Mononuclear cell (primary cell): ENCODE measurements around the gene STAB1. TPM values are rescaled to one million over a fixed set of nuclear protein-coding genes. Genes with fewer than 3 reads are reported as not detected.

ENCODE experiments used
- H3K27me3 ChIP-seq: 2 replicates; pipeline ENCODE4 v1.6.0; 2011; ENCODE audit warnings: low read length, control low read depth; ENCODE audit not compliant: insufficient read depth
- H3K4me1 ChIP-seq: 2 replicates; pipeline ENCODE4 v1.5.1; 2011; ENCODE audit warnings: mild to moderate bottlenecking, low read length, control low read depth; ENCODE audit not compliant: insufficient read depth
- H3K4me3 ChIP-seq: 2 replicates; pipeline ENCODE4 v1.5.1; 2011; ENCODE audit warnings: mild to moderate bottlenecking, low read length, moderate library complexity
- H3K9me3 ChIP-seq: 2 replicates; pipeline ENCODE4 v1.5.1; 2011; ENCODE audit warnings: low read depth, mild to moderate bottlenecking, control low read depth, low read length
- total RNA-seq: library from RNA; depleted of rRNA; stranded (reverse); fragments of >200 nt; gene quantifications from one replicate; pipeline ENCODE4 v1.2.3, GENCODE V29; 2012

The STAB1 gene
- total RNA-seq, 1 donor = 42.6 TPM

DNA sequence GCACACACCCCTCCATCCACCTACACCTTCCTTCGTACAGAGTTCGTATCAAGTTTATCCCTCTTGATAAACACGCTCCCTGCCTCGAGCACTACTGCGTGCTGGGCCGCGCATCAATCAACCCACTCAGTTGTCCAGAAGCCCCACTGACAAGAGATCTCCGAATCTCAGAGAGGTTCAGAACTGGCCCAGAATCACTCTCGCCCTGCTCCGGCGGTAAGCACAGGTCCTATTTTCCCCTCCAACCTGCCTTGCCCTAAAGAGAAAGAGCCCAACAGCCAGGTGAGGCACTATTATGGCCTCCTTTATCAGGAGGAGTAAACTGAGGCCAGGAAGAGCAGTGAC, 40.2 kb upstream of the STAB1 start:
- H3K9me3 ChIP-seq = no peaks in the 10 kb centered on the region
- peaks cover 38% of the 10 kb centered on the region for H3K4me1 ChIP-seq
- H3K27me3 ChIP-seq = no peaks in the 10 kb centered on the region
- peak overlapping the region; percentile 76 for H3K4me3 ChIP-seq

GRCh38 chr3:52455283-52456168, 39.6 kb upstream of the STAB1 start, which contains the start of gene NISCH:
TSS of gene NISCH (plus strand) at chr3:52455604. CDS start at chr3:52455642, 38 bp downstream.
- Histone ChIP-seq H3K4me3 (peak within 1 kb of the TSS; percentile 76), H3K27me3 (no peaks in the 10 kb centered on the region), H3K9me3 (no peaks in the 10 kb centered on the region), H3K4me1 (peaks cover 38% of the 10 kb centered on the region)

DNA sequence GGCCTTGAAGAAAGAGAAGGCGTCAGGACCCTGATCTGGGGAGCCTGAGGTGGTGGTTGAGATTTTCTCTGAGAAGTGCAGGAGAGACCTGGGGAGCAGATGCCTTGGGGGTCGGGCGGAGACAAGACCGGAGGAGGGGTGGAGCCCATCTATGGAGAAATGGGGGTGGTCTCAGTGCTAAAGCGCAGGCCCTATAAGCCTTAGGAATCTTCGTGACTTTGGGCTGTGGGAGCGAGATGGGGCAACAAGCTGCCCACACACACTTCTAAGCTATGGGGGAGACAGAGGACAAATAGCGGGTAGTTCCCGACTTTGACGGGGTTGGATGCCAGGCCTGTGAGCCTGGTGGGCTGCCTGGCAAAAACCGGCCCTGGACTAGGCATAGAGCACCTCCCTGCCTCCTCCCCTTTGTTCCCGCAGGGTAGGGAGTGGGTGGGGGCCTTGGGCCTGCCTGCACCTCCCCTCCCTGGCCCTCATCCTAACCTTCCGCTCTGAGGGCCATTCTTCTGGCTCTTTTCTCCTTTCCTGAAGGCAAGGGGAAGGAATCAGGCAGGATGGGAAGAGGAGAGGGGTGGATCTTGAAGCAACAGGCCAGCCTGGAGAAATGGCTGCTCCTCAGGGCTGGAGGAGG, 38.9 kb upstream of the STAB1 start:
- H3K4me1 ChIP-seq = peaks cover 38% of the 10 kb centered on the region
- H3K9me3 ChIP-seq = no peaks in the 10 kb centered on the region
- no peaks in the 10 kb centered on the region for H3K27me3 ChIP-seq
- peak overlapping the region; percentile 76 for H3K4me3 ChIP-seq

DNA sequence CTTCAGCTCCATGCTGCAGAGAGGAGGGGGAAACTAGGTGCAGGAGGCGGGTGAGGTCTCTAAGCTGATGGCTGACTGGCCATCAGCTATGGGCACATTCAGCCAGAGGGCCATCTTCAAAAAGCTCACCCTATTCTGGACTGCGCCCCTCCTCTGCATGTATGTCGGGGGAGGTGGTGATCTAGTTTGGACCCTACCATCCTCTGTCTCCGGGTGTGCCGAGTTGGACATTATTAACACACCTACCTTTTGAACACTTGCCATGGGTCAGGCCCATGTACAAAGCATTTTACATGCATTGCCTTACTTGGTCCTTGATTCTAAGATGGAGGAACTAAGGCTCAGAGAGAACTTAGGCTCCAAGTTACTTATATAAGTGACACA, 38.3 kb upstream of the STAB1 start:
- peaks cover 38% of the 10 kb centered on the region for H3K4me1 ChIP-seq
- H3K4me3 ChIP-seq = no peak overlapping the region
- H3K9me3 ChIP-seq = no peaks in the 10 kb centered on the region
- H3K27me3 ChIP-seq = no peaks in the 10 kb centered on the region

GRCh38 chr3:52458031-52458760, 36.9 kb upstream of the STAB1 start:
- Histone ChIP-seq H3K9me3 (no peaks in the 10 kb centered on the region), H3K27me3 (no peaks in the 10 kb centered on the region), H3K4me3 (no peak overlapping the region), H3K4me1 (peaks cover 44% of the 10 kb centered on the region)

DNA sequence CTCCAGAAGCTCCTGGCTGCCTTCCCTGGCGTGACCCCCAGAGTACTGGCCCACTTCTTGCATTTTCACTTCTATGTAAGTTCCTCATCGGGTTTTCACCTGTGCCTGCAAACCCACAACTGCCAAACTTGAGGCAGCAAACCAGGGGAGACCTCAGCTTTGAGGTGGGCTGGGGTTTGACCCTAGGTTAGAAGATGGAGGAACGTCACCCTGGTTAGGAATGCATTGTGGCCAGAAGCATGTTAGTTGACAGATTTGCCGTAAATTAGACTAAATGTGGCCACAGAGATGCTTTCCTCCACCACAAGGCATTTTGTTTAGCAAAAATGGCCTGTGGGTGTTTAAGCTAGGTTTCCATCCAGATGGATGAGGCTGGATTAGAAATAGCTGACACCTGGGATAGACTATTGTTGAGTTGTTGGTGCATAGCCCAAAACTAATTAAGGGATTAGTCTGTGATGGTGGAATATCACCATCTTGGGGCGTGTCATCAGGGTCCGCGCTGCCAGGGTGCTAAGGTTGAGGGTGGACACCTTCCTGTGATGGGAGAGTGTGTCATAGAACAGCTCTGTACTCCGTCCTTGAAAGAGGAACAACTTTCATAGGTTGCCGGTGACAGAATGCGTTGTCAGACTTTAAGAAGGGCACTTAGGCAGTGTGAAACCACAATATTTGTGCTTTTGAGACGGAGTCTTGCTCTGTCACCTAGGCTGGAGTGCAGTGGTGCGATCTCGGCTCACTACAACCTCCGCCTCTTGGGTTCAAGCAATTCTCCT, 36.2 kb upstream of the STAB1 start:
- Histone ChIP-seq H3K4me1 (peaks cover 52% of the 10 kb centered on the region), H3K4me3 (no peak overlapping the region), H3K27me3 (no peaks in the 10 kb centered on the region), H3K9me3 (no peaks in the 10 kb centered on the region)

GRCh38 chr3:52461874-52462273, 33.3 kb upstream of the STAB1 start:
- Histone ChIP-seq H3K27me3 (no peaks in the 10 kb centered on the region), H3K4me3 (no peak overlapping the region), H3K4me1 (peaks cover 29% of the 10 kb centered on the region), H3K9me3 (no peaks in the 10 kb centered on the region)

DNA sequence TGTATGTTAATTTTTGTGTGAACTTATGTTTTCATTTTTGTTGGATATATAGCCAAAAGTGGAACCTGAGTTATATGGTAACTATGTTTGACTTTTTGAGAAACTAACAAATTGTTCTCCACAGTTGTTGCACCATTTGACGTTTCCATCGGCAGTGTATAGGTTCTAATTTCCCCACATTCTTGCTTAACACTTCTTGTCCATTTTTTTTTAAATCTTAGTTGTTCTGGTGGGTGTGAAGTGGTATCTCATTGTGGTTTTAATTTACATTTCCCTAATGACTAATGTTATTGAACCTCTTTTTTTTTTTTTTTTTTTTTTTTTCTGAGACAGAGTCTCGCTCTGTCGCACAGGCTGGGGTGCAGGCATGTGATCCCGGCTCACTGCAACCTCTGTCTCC, 31.7 kb upstream of the STAB1 start:
- Histone ChIP-seq H3K27me3 (no peaks in the 10 kb centered on the region), H3K9me3 (no peaks in the 10 kb centered on the region), H3K4me1 (peaks cover 24% of the 10 kb centered on the region), H3K4me3 (no peak overlapping the region)

- Histone ChIP-seq H3K9me3 (no peaks in the 10 kb centered on the region), H3K4me1 (peaks cover 26% of the 10 kb centered on the region)
Observed at GRCh38 chr3:52468336-52468735, 26.8 kb upstream of the STAB1 start.

DNA sequence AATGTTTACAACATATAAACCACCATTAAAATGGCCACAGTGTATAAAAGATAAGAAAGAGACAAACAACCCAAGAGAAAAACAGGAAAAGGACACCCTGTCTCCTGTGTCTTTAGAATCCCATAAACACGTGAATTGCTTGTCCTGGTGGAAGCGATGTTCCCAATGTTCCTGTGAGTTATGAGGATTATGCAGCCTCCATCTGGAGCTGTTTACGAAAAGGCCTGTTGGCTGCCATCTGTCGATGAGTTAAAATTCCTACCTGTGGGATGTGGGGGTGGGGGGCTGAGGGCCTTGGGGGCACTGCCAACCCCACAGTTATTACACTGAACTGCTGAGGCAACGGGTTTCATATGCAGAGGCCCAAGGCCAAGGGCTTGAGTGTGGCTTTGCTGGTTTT, 26.1 kb upstream of the STAB1 start:
- H3K9me3 ChIP-seq = no peaks in the 10 kb centered on the region
- H3K4me3 ChIP-seq = no peak overlapping the region
- no peaks in the 10 kb centered on the region for H3K27me3 ChIP-seq
- H3K4me1 ChIP-seq = peaks cover 27% of the 10 kb centered on the region

More at GRCh38 chr3:52468336-52468735, 26.8 kb upstream of the STAB1 start:
- no peaks in the 10 kb centered on the region for H3K27me3 ChIP-seq
- no peak overlapping the region for H3K4me3 ChIP-seq

DNA sequence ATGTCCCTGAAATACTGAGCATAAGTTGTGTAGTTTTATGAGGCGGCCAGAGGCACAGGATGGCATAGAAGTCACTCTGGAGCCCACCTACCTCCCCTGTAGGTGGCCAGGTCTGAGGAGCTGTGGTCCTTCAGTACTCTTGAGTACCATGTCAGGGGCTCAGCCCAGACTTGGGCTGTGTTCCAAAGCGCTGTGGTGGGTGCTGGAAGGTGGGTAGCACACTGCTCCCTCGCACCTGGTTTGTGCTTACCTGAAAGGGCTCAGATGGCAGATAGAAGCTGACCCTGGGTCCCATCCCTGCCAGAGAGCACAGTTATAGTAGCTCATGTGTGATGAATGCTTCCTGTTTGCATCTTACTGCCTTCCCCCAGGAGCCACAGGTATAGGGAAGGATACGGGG, 24.2 kb upstream of the STAB1 start:
- Histone ChIP-seq H3K9me3 (no peaks in the 10 kb centered on the region), H3K4me3 (no peak overlapping the region), H3K4me1 (peaks cover 42% of the 10 kb centered on the region), H3K27me3 (no peaks in the 10 kb centered on the region)

DNA sequence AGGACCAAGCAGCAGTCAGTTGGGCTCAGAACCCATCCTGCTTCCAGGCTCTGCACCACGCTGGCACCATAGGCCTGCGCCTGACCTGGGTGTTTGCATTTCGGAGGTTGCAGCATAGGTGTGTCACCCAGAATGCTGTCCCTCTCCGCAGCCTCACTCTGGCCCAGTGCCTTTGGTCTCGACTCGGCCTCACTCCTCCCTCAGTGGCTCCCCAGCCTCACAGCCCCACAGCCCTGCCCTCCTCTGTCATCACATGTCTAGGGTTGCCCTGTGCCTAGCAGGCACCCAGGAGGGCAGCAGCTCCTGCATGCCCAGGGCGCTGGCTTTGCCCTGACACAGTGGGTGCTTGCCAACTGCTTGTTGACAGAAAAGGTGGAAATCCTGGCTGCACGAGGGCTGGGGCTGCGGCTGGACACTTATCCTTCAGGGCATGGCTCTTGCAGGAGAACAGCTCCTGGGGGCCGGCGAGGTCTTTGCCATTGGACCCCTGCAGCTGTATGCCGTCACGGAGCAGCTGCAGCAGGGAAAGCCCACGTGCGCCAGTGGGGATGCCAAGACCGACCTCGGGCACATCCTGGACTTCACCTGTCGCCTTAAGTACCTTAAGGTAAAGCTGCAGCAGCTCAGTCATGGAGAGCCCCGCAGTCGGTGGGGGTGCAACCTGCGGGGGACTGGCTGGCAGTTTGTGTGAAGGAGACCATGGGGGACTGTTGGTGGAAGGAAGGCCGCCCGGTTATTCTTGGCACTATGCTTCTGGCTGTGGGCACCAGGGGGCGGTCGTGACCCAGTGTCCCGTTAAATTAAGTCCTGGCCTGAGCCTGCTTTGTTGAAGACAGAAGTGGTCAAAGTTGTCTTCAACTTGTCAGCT, 23.5 kb upstream of the STAB1 start:
- Histone ChIP-seq H3K9me3 (no peaks in the 10 kb centered on the region), H3K4me1 (peaks cover 48% of the 10 kb centered on the region), H3K27me3 (no peaks in the 10 kb centered on the region), H3K4me3 (no peak overlapping the region)

GRCh38 chr3:52472239-52473000, 22.7 kb upstream of the STAB1 start:
- no peak overlapping the region for H3K4me3 ChIP-seq
- no peaks in the 10 kb centered on the region for H3K27me3 ChIP-seq
- H3K9me3 ChIP-seq = no peaks in the 10 kb centered on the region
- H3K4me1 ChIP-seq = peaks cover 54% of the 10 kb centered on the region
